CD14-positive monocyte (primary cell): ENCODE results near the gene FAM168A. TPM values are rescaled to one million over a fixed set of nuclear protein-coding genes. Genes with fewer than 3 reads are reported as not detected.

Experiments used
- DNase-seq, 3 donors: peaks; one replicate each; pipeline ENCODE4 v3.0.0-alpha.2; 2011 to 2022
- H2AFZ ChIP-seq: 2 replicates; pipeline ENCODE4 v1.6.0; 2012; ENCODE audit warnings: mild to moderate bottlenecking, low read depth, low read length, inconsistent platforms; ENCODE audit not compliant: insufficient read depth, poor library complexity, severe bottlenecking
- H3K27ac ChIP-seq, 2 donors: 1 replicate in 1 of 2; 2 replicates in 1 of 2; pipeline ENCODE4 v1.5.1; 2012 to 2013; ENCODE audit warnings: low read length in 2 of 2, control low read depth in 1 of 2, inconsistent platforms in 1 of 2, low read depth in 1 of 2, mild to moderate bottlenecking in 1 of 2
- H3K27me3 ChIP-seq, 2 donors: one replicate each; pipeline versions ENCODE4 v1.6.0 to v1.6.1; 2011 to 2013; ENCODE audit warnings: low read length in 2 of 2; ENCODE audit not compliant: control insufficient read depth in 2 of 2, insufficient read depth in 2 of 2
- H3K36me3 ChIP-seq, 2 donors: replicated peaks in 1 of 2; 1 replicate in 1 of 2; 2 replicates in 1 of 2; pipeline versions ENCODE4 v1.5.1 to v1.6.1; 2012 to 2013; ENCODE audit warnings: low read length in 2 of 2, control low read depth in 1 of 2, inconsistent platforms in 1 of 2, mild to moderate bottlenecking in 1 of 2; ENCODE audit not compliant: insufficient read depth in 2 of 2, control insufficient read depth in 1 of 2
- H3K4me1 ChIP-seq, 2 donors: 1 replicate in 1 of 2; 2 replicates in 1 of 2; pipeline versions ENCODE4 v1.5.1 to v1.6.1; 2012 to 2013; ENCODE audit warnings: low read length in 2 of 2, control low read depth in 1 of 2, inconsistent platforms in 1 of 2, mild to moderate bottlenecking in 1 of 2, moderate library complexity in 1 of 2; ENCODE audit not compliant: insufficient read depth in 2 of 2, control insufficient read depth in 1 of 2
- H3K4me2 ChIP-seq: replicated peaks from 2 replicates; pipeline ENCODE3; 2012; ENCODE audit warnings: low read length, moderate library complexity, mild to moderate bottlenecking; ENCODE audit not compliant: poor library complexity, severe bottlenecking; ENCODE audit errors: extremely low read depth
- H3K4me3 ChIP-seq, 3 experiments: fragments of 200-600 bp in 1 of 3; sonication (generic) in 1 of 3; replicated peaks in 1 of 3; 1 replicate in 2 of 3; 2 replicates in 1 of 3; pipeline ENCODE4 v1.5.1; 2011 to 2013; ENCODE audit warnings: low read length in 3 of 3, mild to moderate bottlenecking in 3 of 3, control low read depth in 2 of 3, low read depth in 2 of 3, inconsistent platforms in 1 of 3, moderate library complexity in 1 of 3
- H3K79me2 ChIP-seq: 2 replicates; pipeline ENCODE4 v1.6.0; 2012; ENCODE audit warnings: mild to moderate bottlenecking, control low read depth, inconsistent platforms, low read length, moderate library complexity; ENCODE audit not compliant: insufficient read depth
- H3K9ac ChIP-seq: 2 replicates; pipeline ENCODE4 v1.6.0; 2017; ENCODE audit warnings: low read length, mild to moderate bottlenecking; ENCODE audit not compliant: insufficient read depth, poor library complexity, severe bottlenecking
- H3K9me3 ChIP-seq, 2 donors: replicated peaks in 1 of 2; 1 replicate in 1 of 2; 2 replicates in 1 of 2; pipeline versions ENCODE4 v1.5.1 to v1.6.1; 2012 to 2013; ENCODE audit warnings: low read length in 2 of 2, control low read depth in 1 of 2; ENCODE audit not compliant: control insufficient read depth in 1 of 2, insufficient read depth in 1 of 2
- H4K20me1 ChIP-seq: 2 replicates; pipeline ENCODE4 v1.6.0; 2012; ENCODE audit warnings: mild to moderate bottlenecking, low read length, control low read depth, moderate library complexity; ENCODE audit not compliant: insufficient read depth
- H3K27ac Mint-ChIP-seq, 7 donors: one replicate each; pipeline ENCODE4 v1.8.0; 2020; ENCODE audit warnings: mild to moderate bottlenecking in 7 of 7, mixed read lengths in 7 of 7, moderate library complexity in 6 of 7, inconsistent platforms in 2 of 7
- H3K27me3 Mint-ChIP-seq, 3 donors: one replicate each; pipeline ENCODE4 v1.8.0; 2021 to 2022; ENCODE audit warnings: low read depth in 3 of 3, mild to moderate bottlenecking in 3 of 3, mixed read lengths in 3 of 3, moderate library complexity in 3 of 3, inconsistent platforms in 1 of 3
- H3K36me3 Mint-ChIP-seq, 2 donors: one replicate each; pipeline ENCODE4 v1.8.0; 2020; ENCODE audit warnings: mixed read lengths in 2 of 2, inconsistent platforms in 1 of 2, mild to moderate bottlenecking in 1 of 2
- H3K4me1 Mint-ChIP-seq: one replicate; pipeline ENCODE4 v1.8.0; 2020; ENCODE audit warnings: mild to moderate bottlenecking, mixed read lengths
- H3K4me3 Mint-ChIP-seq, 2 donors: one replicate each; pipeline ENCODE4 v1.8.0; 2020; ENCODE audit warnings: mild to moderate bottlenecking in 2 of 2, mixed read lengths in 2 of 2, moderate library complexity in 1 of 2
- H3K9me3 Mint-ChIP-seq, 7 donors: one replicate each; pipeline ENCODE4 v1.8.0; 2020 to 2022; ENCODE audit warnings: mixed read lengths in 7 of 7, mild to moderate bottlenecking in 6 of 7, moderate library complexity in 6 of 7, inconsistent platforms in 2 of 7
- CTCF ChIP-seq: fragments of 200-600 bp; IDR thresholded peaks from one replicate; pipeline ENCODE4 v1.8.0; 2022; ENCODE audit warnings: antibody characterized with exemption, mild to moderate bottlenecking
- WGBS: methylation state at CpG from one replicate; pipeline ENCODE4 v1.1.5; 2013; ENCODE audit warnings: missing lambda C conversion rate; ENCODE audit not compliant: insufficient coverage; 5-methylcytosine and 5-hydroxymethylcytosine counted together
- intact Hi-C, 2 donors: fragments of 100-400 bp; cut with micrococcal nuclease; formaldehyde crosslinking; loops; one replicate each; pipeline versions ENCODE4 v1.15.0 to v1.15.1; 2023
- polyA plus RNA-seq, 3 donors: library from polyadenylated mRNA; depleted of rRNA in 1 of 3; unstranded in 2 of 3; stranded (reverse) in 1 of 3; fragments of 300-500 nt in 2 of 3; fragments of >200 nt in 1 of 3; fragmentation: Illumina TruSeq in 2 of 3; gene quantifications; 1 replicate in 2 of 3; 2 replicates in 1 of 3; pipeline ENCODE4 v1.2.3, GENCODE V29; 2012 to 2021

The FAM168A gene
- polyA plus RNA-seq, 3 donors: 1.4 to 13.3 (median 2.1) TPM

- Histone ChIP-seq H2AFZ (no peak overlapping the region), H3K79me2 (no peaks in the 10 kb centered on the region), H3K9ac (no peak overlapping the region), H3K27me3 (no peaks in the 10 kb centered on the region), H3K36me3 (no peaks in the 10 kb centered on the region), H3K4me3 (no peak overlapping the region), H3K9me3 (no peaks in the 10 kb centered on the region), H3K4me1 (peaks cover 13 to 14% of the 10 kb centered on the region in 2 donors), H3K27ac (no peak overlapping the region), H3K4me2 (no peak overlapping the region), H4K20me1 (no peaks in the 10 kb centered on the region)
- 99% methylated on average over 19 of the region's 24 CpGs for WGBS
- H3K9me3 Mint-ChIP-seq: no peaks in the 10 kb centered on the region
- TF ChIP-seq CTCF: no peak
- H3K4me3 Mint-ChIP-seq: no peak overlapping the region
- intact Hi-C loops: no loop called here
- H3K27ac Mint-ChIP-seq: peak overlapping the region in 3 of 7 donors; percentile 32 to 74 (median 51)
- H3K36me3 Mint-ChIP-seq: no peaks in the 10 kb centered on the region
- peaks cover 16% of the 10 kb centered on the region for H3K4me1 Mint-ChIP-seq
- H3K27me3 Mint-ChIP-seq: peaks cover 1 to 5% (median 3%) of the 10 kb centered on the region in 3 donors
- DNase-seq: no peak
Observed at GRCh38 chr11:73365352-73366264, 232.3 kb downstream of the FAM168A start.

- Histone ChIP-seq H3K27me3 (no peaks in the 10 kb centered on the region), H3K4me1 (peaks cover 13 to 14% of the 10 kb centered on the region in 2 donors), H3K27ac (no peak overlapping the region), H3K9ac (no peak overlapping the region), H3K79me2 (no peaks in the 10 kb centered on the region), H2AFZ (no peak overlapping the region), H3K4me2 (no peak overlapping the region), H3K36me3 (no peaks in the 10 kb centered on the region), H3K9me3 (no peaks in the 10 kb centered on the region), H3K4me3 (no peak overlapping the region), H4K20me1 (no peaks in the 10 kb centered on the region)
- intact Hi-C loops: no loop called here
- no peak overlapping the region for H3K27ac Mint-ChIP-seq
- 98% methylated on average over 9 of the region's 9 CpGs for WGBS
- H3K36me3 Mint-ChIP-seq: no peaks in the 10 kb centered on the region
- H3K4me1 Mint-ChIP-seq: peaks cover 16% of the 10 kb centered on the region
- no peak for DNase-seq
- no peak overlapping the region for H3K4me3 Mint-ChIP-seq
- H3K9me3 Mint-ChIP-seq: no peaks in the 10 kb centered on the region
- H3K27me3 Mint-ChIP-seq: peaks cover 0 to 5% (median 1%) of the 10 kb centered on the region in 3 donors
- TF ChIP-seq CTCF: no peak
Observed at GRCh38 chr11:73363147-73363546, 234.8 kb downstream of the FAM168A start.
